K562 (cell line): ENCODE measurements around the gene RAB31. TPM values are rescaled to one million over a fixed set of nuclear protein-coding genes. Genes with fewer than 3 reads are reported as not detected.

Source experiments
- CHCHD3 ChIP-seq: fragments of 250-450 bp; sonication (Bioruptor Pico); IDR thresholded peaks from 2 replicates; pipeline ENCODE4 v2.1.2; 2022; ENCODE audit warnings: mild to moderate bottlenecking
- DMBX1 ChIP-seq: fragments of 250-450 bp; sonication (Bioruptor Pico); IDR thresholded peaks from 2 replicates; pipeline ENCODE4 v1.8.0; 2022; ENCODE audit warnings: inconsistent platforms, mild to moderate bottlenecking, moderate library complexity, borderline replicate concordance
- HOMEZ ChIP-seq: fragments of 250-450 bp; sonication (Bioruptor Pico); IDR thresholded peaks from 2 replicates; pipeline ENCODE4 v1.4.0; 2020; ENCODE audit warnings: mild to moderate bottlenecking, moderate library complexity
- LCOR ChIP-seq: sonication (generic); formaldehyde crosslinking; IDR thresholded peaks from 2 replicates; pipeline ENCODE4 v1.8.0; 2022; ENCODE audit warnings: mild to moderate bottlenecking, missing genetic modification reagents
- NCOA4 ChIP-seq: fragments of 450-650 bp; IDR thresholded peaks from 2 replicates; pipeline ENCODE4 v1.6.1; 2018; ENCODE audit warnings: mild to moderate bottlenecking; ENCODE audit not compliant: partially characterized antibody
- RB1 ChIP-seq: fragments of 450-650 bp; IDR thresholded peaks from 2 replicates; pipeline ENCODE4 v1.6.1; 2017; ENCODE audit warnings: low read depth, mild to moderate bottlenecking
- TEAD2 ChIP-seq: fragments of 450-650 bp; IDR thresholded peaks from 2 replicates; pipeline ENCODE4 v1.6.1; 2016; ENCODE audit warnings: missing genetic modification characterization, control low read depth, missing compliant biosample characterization
- TEAD4 ChIP-seq, 2 experiments: sonication (generic) in 1 of 2; formaldehyde crosslinking in 1 of 2; IDR thresholded peaks; 2 replicates each; pipeline versions ENCODE4 v1.6.1 to v1.8.0; 2012 to 2022; ENCODE audit warnings: borderline replicate concordance in 1 of 2, inconsistent platforms in 1 of 2, low read length in 1 of 2, mild to moderate bottlenecking in 1 of 2, missing genetic modification reagents in 1 of 2
- TRIM28 ChIP-seq: fragments of 450-650 bp; IDR thresholded peaks from 2 replicates; pipeline ENCODE4 v1.6.1; 2017
- ZFPM2 ChIP-seq: fragments of 250-450 bp; sonication (Bioruptor Pico); IDR thresholded peaks from 2 replicates; pipeline ENCODE4 v1.5.1; 2022; ENCODE audit warnings: mild to moderate bottlenecking
- polyA plus RNA-seq, 8 experiments: library from polyadenylated mRNA; depleted of rRNA in 4 of 8; stranded (reverse) in 5 of 8; unstranded in 3 of 8; fragments of >200 nt; fragmentation: Nextera tagmentation in 2 of 8; fragmentation: Illumina TruSeq in 1 of 8; extraction: Ambion mirVana in 2 of 8; extraction: Trizol in 1 of 8; gene quantifications; 2 replicates each; pipeline versions ENCODE4 v1.2.1 to v1.2.3, GENCODE V29; 2011 to 2014; ENCODE audit warnings: inconsistent platforms in 1 of 8, missing spikeins in 1 of 8
- total RNA-seq, 7 experiments: library from RNA; depleted of rRNA in 6 of 7; stranded (reverse); fragments of >200 nt in 6 of 7; fragmentation: Illumina TruSeq in 2 of 7; extraction: Trizol in 2 of 7; gene quantifications; 2 replicates each; pipeline versions ENCODE4 v1.2.1 to v1.2.3, GENCODE V29; 2011 to 2021; ENCODE audit warnings: low replicate concordance in 1 of 7

Gene RAB31
- total and polyA plus RNA-seq, 9 of the 15 experiments (the other 6 are each of a cell fraction or from before 2014, with no cell fraction given), result 20.7 to 70.4 (median 41.3) TPM

GRCh38 chr18:9870431-9871008 lies 162.4 kb downstream of the RAB31 start (continued):
- TF ChIP-seq TEAD4 (IDR thresholded peaks at IDR 0.05; ENCODE audit: low read length) (no peak), TEAD4 (CRISPR knock-in tag; IDR thresholded peaks at IDR 0.05; ENCODE audit: borderline replicate concordance) (no peak), TRIM28 (no peak), TEAD2 (no peak), HOMEZ (CRISPR knock-in tag) (no peak), DMBX1 (CRISPR knock-in tag) (no peak), ZFPM2 (CRISPR knock-in tag) (no peak), RB1 (no peak), NCOA4 (no peak), LCOR (CRISPR knock-in tag) (no peak), CHCHD3 (CRISPR knock-in tag) (no peak)
- TF ChIP-seq, all 486 proteins: peak for 21
